ENCODE results near the gene IL37.
"Not testable (repeated sequence)": the region's sequence is repeated elsewhere in the genome, so short reads cannot be mapped to it uniquely, and the experiment has no call there.

Gene IL37

DNA sequence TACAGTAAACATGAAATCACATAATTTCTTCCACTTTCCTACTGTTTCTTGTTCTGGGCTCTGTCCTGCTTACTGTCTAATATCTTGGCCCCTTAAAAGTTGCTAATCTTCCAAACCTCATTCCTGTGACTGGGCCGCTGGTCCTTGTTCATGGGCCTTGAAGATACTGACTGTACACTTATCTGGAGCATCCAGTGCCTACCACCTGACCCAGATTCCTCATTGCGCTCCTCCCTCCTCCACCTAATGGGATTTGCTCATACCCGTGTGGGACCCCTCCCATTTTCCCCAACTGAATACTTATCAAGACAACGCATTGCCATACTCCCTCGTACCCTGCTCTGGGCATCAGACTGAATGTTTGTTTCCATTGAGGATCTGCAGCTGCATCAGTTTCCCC lies 6.1 kb upstream of the IL37 start:
- DNase-seq (ENCODE audit: extremely low read depth, low read depth), result no peak
- no peak overlapping the region for H3K4me3 ChIP-seq (replicated peaks; ENCODE audit: low read depth, low read length)
- no peak for TF ChIP-seq CTCF (IDR thresholded peaks at IDR 0.05; ENCODE audit: low read depth, low read length, missing control alignments)

DNA sequence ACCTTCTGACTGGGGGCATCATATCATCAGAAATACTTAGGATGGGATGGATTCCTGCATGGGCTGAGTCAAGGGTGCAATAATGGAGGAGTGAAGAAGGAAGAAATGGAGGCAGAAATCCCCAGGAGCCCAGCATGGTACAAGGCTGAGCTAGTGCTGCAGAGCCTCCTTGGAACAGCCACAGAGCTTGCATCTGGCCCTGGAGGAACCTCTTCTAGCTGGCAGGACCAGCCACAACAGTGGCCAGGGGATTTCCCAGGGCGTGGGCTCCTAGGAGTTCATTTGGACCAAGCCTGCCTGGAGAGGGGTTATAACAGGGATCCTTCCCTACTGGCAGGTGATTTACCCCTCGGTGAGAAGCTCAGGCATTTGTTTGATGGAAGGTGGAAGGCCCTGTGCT lies 4.7 kb upstream of the IL37 start:
- TF ChIP-seq CTCF (IDR thresholded peaks at IDR 0.05; ENCODE audit: low read depth, low read length, missing control alignments), result no peak
- no peak overlapping the region for H3K4me3 ChIP-seq (replicated peaks; ENCODE audit: low read depth, low read length)
- no peak for DNase-seq (ENCODE audit: extremely low read depth, low read depth)

GRCh38 chr2:112907001-112907949 lies 3.7 kb upstream of the IL37 start:
- TF ChIP-seq CTCF (IDR thresholded peaks at IDR 0.05; ENCODE audit: low read depth, low read length, missing control alignments), result no peak
- H3K4me3 ChIP-seq (replicated peaks; ENCODE audit: low read depth, low read length), result no peak overlapping the region
- no peak for DNase-seq (ENCODE audit: extremely low read depth, low read depth)

GRCh38 chr2:112908559-112908958 lies 2.4 kb upstream of the IL37 start:
- H3K4me3 ChIP-seq (replicated peaks; ENCODE audit: low read depth, low read length); DNase-seq (ENCODE audit: extremely low read depth, low read depth): not testable (repeated sequence)

GRCh38 chr2:112910219-112910618 lies 746 bp upstream of the IL37 start:
- no peak overlapping the region for H3K4me3 ChIP-seq (replicated peaks; ENCODE audit: low read depth, low read length)
- TF ChIP-seq CTCF (IDR thresholded peaks at IDR 0.05; ENCODE audit: low read depth, low read length, missing control alignments), result no peak
- DNase-seq (ENCODE audit: extremely low read depth, low read depth), result no peak

- no peak overlapping the region for H3K4me3 ChIP-seq (replicated peaks; ENCODE audit: low read depth, low read length)
- no peak for TF ChIP-seq CTCF (IDR thresholded peaks at IDR 0.05; ENCODE audit: low read depth, low read length, missing control alignments)
- no peak for DNase-seq (ENCODE audit: extremely low read depth, low read depth)
These were observed 1.4 kb downstream of the IL37 start for GRCh38 chr2:112912403-112912802.

DNA sequence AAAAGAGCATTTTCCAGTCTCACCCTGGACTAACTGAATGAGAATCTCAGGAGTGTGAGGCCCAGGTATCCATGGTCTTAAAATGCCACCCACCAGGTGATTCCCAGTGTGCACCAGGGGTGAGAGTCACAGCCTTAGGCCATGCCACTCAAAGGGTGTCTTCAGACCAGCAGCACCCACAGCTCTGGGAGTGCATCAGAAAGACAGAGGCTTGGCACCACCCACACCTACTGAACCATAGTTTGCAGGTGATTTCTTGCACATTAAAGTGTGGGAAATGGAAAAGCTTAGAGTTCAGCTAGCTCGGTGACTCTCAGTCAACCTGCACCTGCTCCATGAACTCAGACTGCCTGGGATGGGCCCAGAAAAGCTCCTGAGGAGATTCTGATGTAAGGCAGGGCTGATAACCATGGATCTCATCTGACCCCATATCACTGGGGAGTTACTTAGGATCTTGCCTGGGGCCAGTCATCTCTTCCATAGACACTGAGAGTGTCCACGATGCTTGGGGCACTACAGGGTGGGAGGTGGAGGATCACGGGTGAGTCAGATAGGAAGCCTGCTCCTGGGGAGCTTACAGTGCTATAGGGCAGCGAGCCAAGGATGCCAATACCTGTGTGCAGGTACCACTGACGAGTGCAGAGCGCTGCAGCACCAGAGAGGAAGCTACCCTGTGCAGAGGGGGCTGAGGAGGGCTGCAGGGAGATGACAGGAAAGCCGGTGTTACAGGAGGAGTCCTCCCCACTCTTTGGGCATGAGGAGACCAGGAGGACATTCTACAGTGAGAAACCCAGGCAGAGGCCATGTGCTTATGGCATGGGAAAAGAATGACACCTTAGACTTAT lies 4.6 kb downstream of the IL37 start:
- H3K4me3 ChIP-seq (replicated peaks; ENCODE audit: low read depth, low read length), result no peak overlapping the region
- no peak for TF ChIP-seq CTCF (IDR thresholded peaks at IDR 0.05; ENCODE audit: low read depth, low read length, missing control alignments)
- DNase-seq (ENCODE audit: extremely low read depth, low read depth), result no peak
